IMR-90 (cell line): ENCODE measurements around the gene SEH1L. TPM values are rescaled to one million over a fixed set of nuclear protein-coding genes. Genes with fewer than 3 reads are reported as not detected.

Experiments
- ATAC-seq: fragments of 200-7000 bp; cut with Tn5 transposase; 2 replicates; pipeline ENCODE4 v1.9.1; 2020; ENCODE audit warnings: low read depth, mild to moderate bottlenecking, moderate library complexity
- BruUV-seq: library from RNA; stranded (reverse); fragments of 400-500 nt; replicated peaks from 2 replicates; lab custom pipeline; 2021; lab: Mats Ljungman, UMichigan
- CTCF ChIA-PET: fragments of 300-600 bp; formaldehyde crosslinking; extraction: SDS; loops from one replicate; lab custom pipeline; 2021; ENCODE audit warnings: antibody characterized with exemption; lab: Yijun Ruan, JAX
- POLR2A ChIA-PET: fragments of 300-600 bp; sonication (Branson Sonifier 250); formaldehyde crosslinking; loops from one replicate; lab custom pipeline; 2022; ENCODE audit warnings: antibody characterized with exemption; ENCODE audit not compliant: unreplicated experiment; lab: Charles Lee
- DNase-seq: peaks from one replicate; pipeline ENCODE4 v3.0.0; 2013
- H2AFZ ChIP-seq: replicated peaks from 2 replicates; pipeline ENCODE3; 2013; ENCODE audit warnings: low read length, mild to moderate bottlenecking; ENCODE audit not compliant: poor library complexity
- H2AK5ac ChIP-seq: 2 replicates; pipeline ENCODE4 v1.6.1; 2013; ENCODE audit warnings: low read depth, low read length, inconsistent platforms
- H2AK9ac ChIP-seq: replicated peaks from 2 replicates; pipeline ENCODE3; 2013; ENCODE audit warnings: mild to moderate bottlenecking, low read depth, low read length, moderate library complexity; ENCODE audit not compliant: poor library complexity
- H2BK120ac ChIP-seq: 2 replicates; pipeline ENCODE4 v1.6.1; 2013; ENCODE audit warnings: low read depth, low read length, inconsistent platforms
- H2BK15ac ChIP-seq: 3 replicates; pipeline ENCODE4 v1.6.1; 2013; ENCODE audit warnings: low read depth, low read length, inconsistent platforms
- H2BK20ac ChIP-seq: 2 replicates; pipeline ENCODE4 v1.6.1; 2013; ENCODE audit warnings: low read depth, mild to moderate bottlenecking, inconsistent platforms, low read length, moderate library complexity
- H2BK5ac ChIP-seq: 2 replicates; pipeline ENCODE4 v1.6.1; 2013; ENCODE audit warnings: mild to moderate bottlenecking, low read depth, low read length, inconsistent platforms; ENCODE audit not compliant: poor library complexity, severe bottlenecking
- H3K14ac ChIP-seq: replicated peaks from 2 replicates; pipeline ENCODE4 v1.6.1; 2013; ENCODE audit warnings: low read depth, low read length, inconsistent platforms
- H3K18ac ChIP-seq: 2 replicates; pipeline ENCODE4 v1.6.1; 2013; ENCODE audit warnings: low read depth, low read length, control low read depth
- H3K23ac ChIP-seq: 2 replicates; pipeline ENCODE4 v1.6.1; 2013; ENCODE audit warnings: low read depth, low read length, inconsistent platforms
- H3K27ac ChIP-seq: 2 replicates; pipeline ENCODE4 v1.5.1; 2013; ENCODE audit warnings: mild to moderate bottlenecking, control low read depth, low read length; ENCODE audit not compliant: insufficient read depth
- H3K27me3 ChIP-seq: 2 replicates; pipeline ENCODE4 v1.6.1; 2013; ENCODE audit warnings: low read length; ENCODE audit not compliant: control insufficient read depth, insufficient read depth
- H3K36me3 ChIP-seq: 2 replicates; pipeline ENCODE4 v1.6.1; 2013; ENCODE audit warnings: low read length, mixed read lengths; ENCODE audit not compliant: control insufficient read depth, insufficient read depth
- H3K4ac ChIP-seq: 2 replicates; pipeline ENCODE4 v1.6.1; 2013; ENCODE audit warnings: low read depth, low read length, inconsistent platforms
- H3K4me1 ChIP-seq: 2 replicates; pipeline ENCODE4 v1.6.1; 2013; ENCODE audit warnings: low read length, mixed read lengths; ENCODE audit not compliant: control insufficient read depth, insufficient read depth
- H3K4me2 ChIP-seq: 2 replicates; pipeline ENCODE4 v1.6.1; 2013; ENCODE audit warnings: low read depth, mild to moderate bottlenecking, control low read depth, low read length, moderate library complexity
- H3K4me3 ChIP-seq: 2 replicates; pipeline ENCODE4 v1.5.1; 2013; ENCODE audit warnings: low read depth, mild to moderate bottlenecking, control low read depth, low read length, moderate library complexity; ENCODE audit not compliant: insufficient read depth
- H3K56ac ChIP-seq: 2 replicates; pipeline ENCODE4 v1.6.1; 2013; ENCODE audit warnings: low read length, inconsistent platforms; ENCODE audit not compliant: insufficient read depth; ENCODE audit errors: extremely low read depth
- H3K79me1 ChIP-seq, 2 experiments: 2 replicates each; pipeline ENCODE4 v1.6.1; 2013; ENCODE audit warnings: low read length in 2 of 2, inconsistent platforms in 1 of 2, low read depth in 1 of 2
- H3K9ac ChIP-seq: 2 replicates; pipeline ENCODE4 v1.6.1; 2013; ENCODE audit warnings: low read depth, low read length, control low read depth
- H3K9me1 ChIP-seq: 2 replicates; pipeline ENCODE4 v1.6.1; 2013; ENCODE audit warnings: low read length, inconsistent platforms; ENCODE audit not compliant: insufficient read depth
- H3K9me3 ChIP-seq: 2 replicates; pipeline ENCODE4 v1.6.1; 2013; ENCODE audit warnings: low read length; ENCODE audit not compliant: control insufficient read depth, insufficient read depth
- H4K20me1 ChIP-seq: 2 replicates; pipeline ENCODE4 v1.6.1; 2013; ENCODE audit warnings: low read length, inconsistent platforms; ENCODE audit not compliant: insufficient read depth
- H4K5ac ChIP-seq: 2 replicates; pipeline ENCODE4 v1.6.1; 2013; ENCODE audit warnings: mild to moderate bottlenecking, low read depth, low read length, control low read depth
- H4K8ac ChIP-seq, 2 experiments: 2 replicates each; pipeline ENCODE4 v1.6.1; 2013; ENCODE audit warnings: low read depth in 2 of 2, low read length in 2 of 2, control low read depth in 1 of 2, inconsistent platforms in 1 of 2
- H4K91ac ChIP-seq: 2 replicates; pipeline ENCODE4 v1.6.1; 2013; ENCODE audit warnings: low read depth, low read length, inconsistent platforms; ENCODE audit not compliant: insufficient read depth
- BHLHE40 ChIP-seq: fragments of 150-350 bp; IDR thresholded peaks from 2 replicates; pipeline ENCODE4 v1.6.1; 2016; ENCODE audit warnings: mild to moderate bottlenecking, low read depth, low read length
- CHD1 ChIP-seq: IDR thresholded peaks from 2 replicates; pipeline ENCODE4 v1.6.1; 2012; ENCODE audit warnings: low read depth, low read length, improper control_type of control experiment
- CTCF ChIP-seq: conservative IDR thresholded peaks from 2 replicates; pipeline ENCODE4 v1.5.1; 2012; ENCODE audit warnings: mild to moderate bottlenecking, low read depth, low read length, improper control_type of control experiment
- ELK1 ChIP-seq: fragments of 150-350 bp; IDR thresholded peaks from 2 replicates; pipeline ENCODE4 v1.6.1; 2016; ENCODE audit warnings: low read depth, mild to moderate bottlenecking, low read length, moderate library complexity, borderline replicate concordance
- MAFK ChIP-seq: IDR thresholded peaks from 2 replicates; pipeline ENCODE4 v1.6.1; 2012; ENCODE audit warnings: low read depth, low read length, improper control_type of control experiment
- MAZ ChIP-seq: IDR thresholded peaks from 2 replicates; pipeline ENCODE4 v1.6.1; 2012; ENCODE audit warnings: low read depth, mild to moderate bottlenecking, low read length, improper control_type of control experiment, moderate library complexity, borderline replicate concordance
- MXI1 ChIP-seq: IDR thresholded peaks from 2 replicates; pipeline ENCODE4 v1.6.1; 2012; ENCODE audit warnings: low read depth, mild to moderate bottlenecking, low read length, moderate library complexity, borderline replicate concordance
- NFE2L2 ChIP-seq: fragments of 150-350 bp; IDR thresholded peaks from 2 replicates; pipeline ENCODE4 v1.6.1; 2016; ENCODE audit warnings: low read depth, mild to moderate bottlenecking, low read length
- POLR2A ChIP-seq: IDR thresholded peaks from 2 replicates; pipeline ENCODE4 v1.6.1; 2012; ENCODE audit warnings: mild to moderate bottlenecking, low read depth, low read length
- RAD21 ChIP-seq: IDR thresholded peaks from 2 replicates; pipeline ENCODE4 v1.6.1; 2012; ENCODE audit warnings: low read length, improper control_type of control experiment
- RFX5 ChIP-seq: IDR thresholded peaks from 2 replicates; pipeline ENCODE4 v1.8.0; 2012; ENCODE audit warnings: low read depth, mild to moderate bottlenecking, low read length, moderate library complexity
- USF2 ChIP-seq: fragments of 150-350 bp; IDR thresholded peaks from 2 replicates; pipeline ENCODE4 v1.6.1; 2017; ENCODE audit warnings: mild to moderate bottlenecking, antibody characterized with exemption, low read length, low read depth
- whole genome bisulfite sequencing, 2 experiments: methylation state at CpG; one replicate each; pipeline versions ENCODE4 v1.1.5 to v1.1.7; 2013; ENCODE audit warnings: missing lambda C conversion rate in 2 of 2; ENCODE audit not compliant: insufficient read length in 1 of 2; ENCODE audit errors: extremely low coverage in 2 of 2; 5-methylcytosine and 5-hydroxymethylcytosine counted together
- dilution Hi-C: fragments of 300-500 bp; cut with HindIII; formaldehyde crosslinking; loops from one replicate; pipeline ENCODE4 v1.14.3; 2018; ENCODE audit warnings: low sequenced_read_pairs; ENCODE audit not compliant: unreplicated experiment
- in situ Hi-C: fragments of 300-500 bp; cut with MboI; formaldehyde crosslinking; loops from 3 replicates; pipeline ENCODE4 v1.14.3; 2019; ENCODE audit warnings: low sequenced_read_pairs, inconsistent platforms, mixed read lengths
- intact Hi-C: fragments of 100-400 bp; cut with micrococcal nuclease; formaldehyde crosslinking; loops from 2 replicates; pipeline ENCODE4 v1.10.0; 2022
- polyA plus RNA-seq, 3 experiments: library from polyadenylated mRNA; depleted of rRNA; stranded (reverse); fragments of >200 nt; gene quantifications; 2 replicates each; pipeline ENCODE4 v1.2.3, GENCODE V29; 2012; ENCODE audit warnings: low replicate concordance in 1 of 3
- total RNA-seq: library from RNA; depleted of rRNA; stranded (reverse); fragments of >200 nt; gene quantifications from 2 replicates; pipeline ENCODE4 v1.2.3, GENCODE V29; 2012

The SEH1L gene
- total and polyA plus RNA-seq, 2 of the 4 experiments (the other 2 are of a cell fraction), result 27.6 to 45.5 TPM

GRCh38 chr18:12934454-12935071, 13.2 kb upstream of the SEH1L start (continued):
- TF ChIP-seq BHLHE40 (no peak), CHD1 (no peak)

GRCh38 chr18:12939162-12939561, 8.6 kb upstream of the SEH1L start:
- in situ Hi-C loops, result no loop called here

More at GRCh38 chr18:12939162-12939561, 8.6 kb upstream of the SEH1L start:
- H3K4me2 ChIP-seq, result no peak overlapping the region
- H3K79me1 ChIP-seq, result no peaks in the 10 kb centered on the region
- H3K14ac ChIP-seq, result no peak overlapping the region
- no peak overlapping the region for H3K4me3 ChIP-seq
- H3K56ac ChIP-seq, result no peak overlapping the region
- intact Hi-C loops (no loop called here), dilution Hi-C loops (no loop called here)
- no peak overlapping the region for H2AFZ ChIP-seq
- no peak overlapping the region for H4K91ac ChIP-seq
- H2BK120ac ChIP-seq, result no peak overlapping the region
- CTCF ChIA-PET, result no interaction called here
- no peak overlapping the region for H3K27ac ChIP-seq
- DNase-seq (no peak), ATAC-seq (no peak)
- no peak overlapping the region for H2AK9ac ChIP-seq
- no peak overlapping the region for H3K23ac ChIP-seq
- H3K4me1 ChIP-seq, result no peaks in the 10 kb centered on the region
- H3K4ac ChIP-seq, result no peak overlapping the region
- H4K5ac ChIP-seq, result no peak overlapping the region
- H3K18ac ChIP-seq, result no peak overlapping the region
- TF ChIP-seq ELK1, result no peak
- TF ChIP-seq MAFK, result no peak
- no peak for TF ChIP-seq BHLHE40
- no peak for TF ChIP-seq RFX5
- no peak for TF ChIP-seq NFE2L2
- TF ChIP-seq RAD21, result no peak
- no peak for TF ChIP-seq MXI1
- TF ChIP-seq MAZ, result no peak
- no peak for TF ChIP-seq CTCF
- TF ChIP-seq USF2, result no peak
- no peak for TF ChIP-seq POLR2A
- H2AK5ac ChIP-seq, result no peak overlapping the region
- no peak overlapping the region for H3K9ac ChIP-seq
- H4K20me1 ChIP-seq, result no peaks in the 10 kb centered on the region
- BruUV-seq, result no TSS peak
- H3K9me1 ChIP-seq, result no peaks in the 10 kb centered on the region
- no peak overlapping the region for H2BK5ac ChIP-seq
- no peaks in the 10 kb centered on the region for H3K9me3 ChIP-seq
- POLR2A ChIA-PET, result no interaction called here
- no peak overlapping the region for H2BK20ac ChIP-seq
- no peak overlapping the region for H2BK15ac ChIP-seq
- no peaks in the 10 kb centered on the region for H3K36me3 ChIP-seq
- no peak overlapping the region for H4K8ac ChIP-seq
- peaks cover 2% of the 10 kb centered on the region; the same call in 1 of the 2 replicates for H3K27me3 ChIP-seq
- no CpG with 5 or more reads among the region's 2 CpGs for WGBS, 2 experiments
